ENCODE data around the gene SHISA3.

The SHISA3 gene

DNA sequence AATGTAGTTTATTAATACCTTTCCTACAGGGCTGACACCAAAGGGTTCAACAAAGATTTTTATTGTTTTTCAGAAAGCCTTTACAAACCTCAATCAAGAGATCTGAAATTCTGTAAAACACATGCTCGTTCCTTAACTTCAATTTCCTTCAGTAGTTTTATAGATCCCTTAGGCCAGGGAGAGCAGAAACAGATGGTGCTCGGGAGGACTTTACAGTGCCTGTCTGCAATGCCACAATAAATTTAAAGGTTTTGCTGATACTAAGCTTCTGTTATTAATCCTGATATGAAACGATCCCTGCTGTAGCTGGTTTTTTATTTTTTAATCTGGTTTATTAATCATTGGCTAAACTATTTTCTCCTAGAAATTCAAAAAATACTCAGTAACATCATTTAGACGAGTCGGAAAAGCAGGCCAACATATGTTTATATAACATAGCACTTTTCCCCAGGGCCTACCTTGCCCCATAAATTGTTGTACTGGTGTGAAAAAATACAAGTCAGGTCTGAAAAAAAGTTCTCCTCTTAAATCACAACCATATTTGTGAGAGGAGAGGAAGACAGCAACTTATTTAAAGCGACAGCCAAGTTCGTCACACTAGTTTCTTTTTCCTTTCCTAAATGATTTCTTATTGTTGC, 39.8 kb downstream of the SHISA3 start:
- DNase-seq (ENCODE audit: low read depth) = no peak
- TF ChIP-seq, protein P1, sequence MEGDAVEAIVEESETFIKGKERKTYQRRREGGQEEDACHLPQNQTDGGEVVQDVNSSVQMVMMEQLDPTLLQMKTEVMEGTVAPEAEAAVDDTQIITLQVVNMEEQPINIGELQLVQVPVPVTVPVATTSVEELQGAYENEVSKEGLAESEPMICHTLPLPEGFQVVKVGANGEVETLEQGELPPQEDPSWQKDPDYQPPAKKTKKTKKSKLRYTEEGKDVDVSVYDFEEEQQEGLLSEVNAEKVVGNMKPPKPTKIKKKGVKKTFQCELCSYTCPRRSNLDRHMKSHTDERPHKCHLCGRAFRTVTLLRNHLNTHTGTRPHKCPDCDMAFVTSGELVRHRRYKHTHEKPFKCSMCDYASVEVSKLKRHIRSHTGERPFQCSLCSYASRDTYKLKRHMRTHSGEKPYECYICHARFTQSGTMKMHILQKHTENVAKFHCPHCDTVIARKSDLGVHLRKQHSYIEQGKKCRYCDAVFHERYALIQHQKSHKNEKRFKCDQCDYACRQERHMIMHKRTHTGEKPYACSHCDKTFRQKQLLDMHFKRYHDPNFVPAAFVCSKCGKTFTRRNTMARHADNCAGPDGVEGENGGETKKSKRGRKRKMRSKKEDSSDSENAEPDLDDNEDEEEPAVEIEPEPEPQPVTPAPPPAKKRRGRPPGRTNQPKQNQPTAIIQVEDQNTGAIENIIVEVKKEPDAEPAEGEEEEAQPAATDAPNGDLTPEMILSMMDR (conservative IDR thresholded peaks at IDR 0.05; ENCODE audit: low read depth, low read length) = no peak
- H3K4me3 ChIP-seq (ENCODE audit: low read depth, low read length) = no peak overlapping the region

DNA sequence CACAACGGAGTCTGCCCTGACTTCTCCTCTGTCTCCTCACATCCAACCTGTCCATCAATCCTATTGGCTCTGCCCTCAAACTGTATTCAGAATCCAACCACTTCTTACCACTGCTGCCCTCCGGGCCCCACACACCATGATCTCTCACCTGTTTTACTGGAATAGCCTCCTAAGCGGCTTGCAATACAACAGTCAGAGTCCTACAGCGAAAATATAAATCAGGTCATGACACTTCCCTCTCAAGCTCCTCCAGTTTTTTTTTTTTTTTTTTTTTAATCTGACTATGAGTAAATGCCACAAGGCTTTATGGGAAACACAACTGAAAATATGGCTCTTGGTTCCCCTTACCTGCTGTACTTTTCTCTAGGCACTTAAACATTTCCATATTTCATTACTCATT, 42.8 kb downstream of the SHISA3 start:
- no peak overlapping the region for H3K4me3 ChIP-seq (ENCODE audit: low read depth, low read length)
- TF ChIP-seq, protein P1 (conservative IDR thresholded peaks at IDR 0.05; ENCODE audit: low read depth, low read length) = no peak

DNA sequence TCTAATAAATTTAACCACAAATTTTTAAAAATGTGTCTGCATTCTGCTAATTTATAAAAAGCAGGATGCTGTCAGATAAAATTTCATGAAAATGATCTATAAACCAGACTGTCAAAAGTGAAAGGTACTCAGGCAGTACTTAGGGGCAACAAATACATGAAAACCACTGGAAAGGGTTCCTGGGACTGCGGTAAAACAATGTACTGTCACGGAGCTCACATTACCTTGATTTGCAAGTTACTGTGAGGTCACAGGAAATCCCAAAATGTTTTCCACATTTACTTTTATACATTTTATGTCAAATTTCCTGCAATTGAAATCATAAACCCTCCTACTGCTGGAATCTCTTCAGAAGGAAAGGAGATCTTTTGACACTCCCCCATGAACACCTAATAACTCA, 45.3 kb downstream of the SHISA3 start:
- no peak for DNase-seq (ENCODE audit: low read depth)
- TF ChIP-seq, protein P1 (conservative IDR thresholded peaks at IDR 0.05; ENCODE audit: low read depth, low read length) = no peak
- H3K4me3 ChIP-seq (ENCODE audit: low read depth, low read length) = no peak overlapping the region

More for the DNA sequence above, 42.8 kb downstream of the SHISA3 start:
- DNase-seq (ENCODE audit: low read depth) = no peak

DNA sequence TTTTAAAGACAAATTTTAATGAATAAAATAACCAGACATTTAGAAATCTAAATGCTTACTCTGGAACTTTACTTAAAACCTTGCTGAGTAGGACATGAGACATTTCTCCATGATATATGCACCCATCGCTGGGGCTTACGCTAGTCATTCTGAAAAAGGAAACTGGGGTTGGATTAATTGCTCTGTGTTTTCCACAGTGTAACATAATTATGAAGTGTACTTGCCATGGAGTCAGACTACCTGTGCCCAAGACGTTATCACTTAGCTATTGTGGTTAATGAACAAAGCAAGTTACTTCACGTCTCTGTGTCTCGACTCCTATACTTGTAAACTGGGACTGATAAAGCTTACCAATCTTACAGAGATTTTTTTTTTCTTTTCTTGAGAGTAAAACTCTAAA, 47.8 kb downstream of the SHISA3 start:
- no peak overlapping the region for H3K4me3 ChIP-seq (ENCODE audit: low read depth, low read length)
- TF ChIP-seq, protein P1 (conservative IDR thresholded peaks at IDR 0.05; ENCODE audit: low read depth, low read length) = no peak
- no peak for DNase-seq (ENCODE audit: low read depth)

DNA sequence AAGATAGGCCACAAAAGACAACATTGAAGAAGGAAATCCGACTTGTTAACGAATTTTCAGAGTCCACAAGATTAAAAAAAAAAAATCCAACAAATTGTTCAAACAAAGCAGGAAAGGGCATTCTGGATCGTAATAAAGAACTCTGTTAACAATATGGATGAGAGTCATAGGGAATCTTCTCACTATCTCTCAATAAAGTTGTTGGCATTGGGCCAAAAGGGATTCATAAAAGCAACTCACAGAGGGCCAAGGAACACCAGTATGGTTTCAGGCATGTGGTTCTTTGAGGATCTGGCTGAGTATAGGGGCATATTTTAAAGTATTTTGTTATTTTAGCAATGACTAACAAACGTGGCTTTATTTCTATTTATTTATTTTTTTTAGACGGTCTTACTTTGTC, 49.5 kb downstream of the SHISA3 start:
- H3K4me3 ChIP-seq (ENCODE audit: low read depth, low read length) = no peak overlapping the region
- DNase-seq (ENCODE audit: low read depth) = no peak
- TF ChIP-seq, protein P1 (conservative IDR thresholded peaks at IDR 0.05; ENCODE audit: low read depth, low read length) = no peak
